SK-N-MC (cell line): ENCODE measurements around the gene ANTXR2.

Experiments
- EZH2 ChIP-seq: fragments of 200-600 bp; sonication (generic); IDR thresholded peaks from one replicate; pipeline ENCODE4 v1.6.1; 2017; ENCODE audit warnings: antibody characterized with exemption
- FOXP2 ChIP-seq: optimal IDR thresholded peaks from 2 replicates; pipeline ENCODE3; 2011; ENCODE audit warnings: mild to moderate bottlenecking, moderate library complexity; ENCODE audit not compliant: insufficient read depth; ENCODE audit errors: extremely low read length, control extremely low read depth
- POLR2AphosphoS5 ChIP-seq: IDR thresholded peaks from 2 replicates; pipeline ENCODE4 v1.6.1; 2012; ENCODE audit warnings: mild to moderate bottlenecking, low read depth, low read length, borderline replicate concordance

DNA sequence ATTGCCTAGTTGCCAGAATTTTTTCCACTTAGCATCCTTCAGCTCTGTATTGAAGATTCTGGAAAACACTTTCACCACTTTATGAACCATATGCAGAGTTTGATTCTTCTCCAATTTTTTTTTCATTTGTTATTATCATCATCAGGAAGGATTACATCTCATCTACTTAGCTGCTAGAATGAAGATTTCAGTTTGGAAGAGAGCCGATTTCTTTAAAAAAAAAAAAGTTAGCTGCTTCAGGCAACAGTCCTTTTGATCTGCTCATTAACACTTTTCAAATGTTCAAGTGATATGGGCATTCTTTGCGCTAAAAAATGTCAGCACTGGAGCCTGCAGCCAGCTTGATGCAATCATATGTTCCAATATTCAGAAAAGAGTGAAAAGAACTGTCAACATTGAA lies 76.2 kb downstream of the ANTXR2 start:
- TF ChIP-seq EZH2 (no peak), POLR2AphosphoS5 (no peak), FOXP2 (no peak)
